HEK293 (cell line): ENCODE data around the gene NOVA2.

Source experiments
- CTCF ChIA-PET: fragments of 350-600 bp; formaldehyde crosslinking; extraction: SDS; loops from one replicate; lab custom pipeline; 2021; ENCODE audit warnings: antibody characterized with exemption; lab: Yijun Ruan, JAX
- POLR2A ChIA-PET: fragments of 300-600 bp; formaldehyde crosslinking; extraction: SDS; loops from one replicate; lab custom pipeline; 2020; ENCODE audit warnings: antibody characterized with exemption, inconsistent platforms; lab: Yijun Ruan, JAX
- H3K27ac ChIP-seq: fragments of 200-500 bp; sonication (Bioruptor generic); 2 replicates; pipeline ENCODE4 v1.5.1; 2014; ENCODE audit warnings: low read depth, low read length, control low read depth, inconsistent platforms; ENCODE audit errors: extremely low read depth
- H3K36me3 ChIP-seq, 2 experiments: fragments of 200-500 bp in 1 of 2; sonication (Bioruptor generic) in 1 of 2; 1 replicate in 1 of 2; 2 replicates in 1 of 2; pipeline ENCODE4 v1.5.1; 2014 to 2017; ENCODE audit warnings: inconsistent platforms in 2 of 2, low read length in 2 of 2; ENCODE audit not compliant: control insufficient read depth in 2 of 2, insufficient read depth in 1 of 2
- H3K4me1 ChIP-seq: fragments of 200-500 bp; sonication (Bioruptor generic); 2 replicates; pipeline ENCODE4 v1.5.1; 2014; ENCODE audit warnings: mild to moderate bottlenecking, low read length, inconsistent platforms; ENCODE audit not compliant: control insufficient read depth, insufficient read depth
- H3K4me3 ChIP-seq: 2 replicates; pipeline ENCODE4 v1.5.1; 2011; ENCODE audit warnings: low read depth, mild to moderate bottlenecking, control low read depth, low read length, moderate library complexity
- H3K9me3 ChIP-seq: fragments of 200-500 bp; sonication (Bioruptor generic); 2 replicates; pipeline ENCODE4 v1.5.1; 2014; ENCODE audit warnings: low read depth, low read length, inconsistent platforms; ENCODE audit not compliant: control insufficient read depth, insufficient read depth
- GLIS1 ChIP-seq: fragments of 450-650 bp; formaldehyde crosslinking; IDR thresholded peaks from 2 replicates; pipeline ENCODE4 v1.5.1; 2016; ENCODE audit warnings: missing biosample characterization, missing genetic modification characterization
- KLF10 ChIP-seq: fragments of 450-650 bp; IDR thresholded peaks from 2 replicates; pipeline ENCODE4 v1.5.1; 2018; ENCODE audit warnings: missing biosample characterization, mild to moderate bottlenecking, missing genetic modification characterization
- KLF9 ChIP-seq: fragments of 450-650 bp; formaldehyde crosslinking; IDR thresholded peaks from 2 replicates; pipeline ENCODE4 v1.5.1; 2016; ENCODE audit warnings: missing biosample characterization, missing genetic modification characterization, low read depth
- MYNN ChIP-seq: fragments of 450-650 bp; formaldehyde crosslinking; IDR thresholded peaks from 2 replicates; pipeline ENCODE4 v1.5.1; 2016; ENCODE audit warnings: missing biosample characterization, missing genetic modification characterization, borderline replicate concordance
- SP7 ChIP-seq: fragments of 450-650 bp; formaldehyde crosslinking; IDR thresholded peaks from 2 replicates; pipeline ENCODE4 v1.5.1; 2016; ENCODE audit warnings: missing biosample characterization, missing genetic modification characterization
- ZBTB20 ChIP-seq: fragments of 450-650 bp; formaldehyde crosslinking; IDR thresholded peaks from 2 replicates; pipeline ENCODE4 v1.5.1; 2016; ENCODE audit warnings: missing biosample characterization, missing genetic modification characterization
- ZBTB48 ChIP-seq: fragments of 450-650 bp; formaldehyde crosslinking; IDR thresholded peaks from 2 replicates; pipeline ENCODE4 v1.5.1; 2016; ENCODE audit warnings: missing biosample characterization, missing genetic modification characterization
- ZNF121 ChIP-seq: fragments of 450-650 bp; formaldehyde crosslinking; IDR thresholded peaks from 2 replicates; pipeline ENCODE4 v1.5.1; 2016; ENCODE audit warnings: missing biosample characterization, missing genetic modification characterization
- ZNF433 ChIP-seq: fragments of 450-650 bp; formaldehyde crosslinking; IDR thresholded peaks from 2 replicates; pipeline ENCODE4 v1.5.1; 2016; ENCODE audit warnings: missing biosample characterization, missing genetic modification characterization, low read depth
- ZNF501 ChIP-seq: fragments of 450-650 bp; formaldehyde crosslinking; IDR thresholded peaks from 2 replicates; pipeline ENCODE4 v1.5.1; 2016; ENCODE audit warnings: missing biosample characterization, missing genetic modification characterization
- ZNF529 ChIP-seq: fragments of 450-650 bp; formaldehyde crosslinking; IDR thresholded peaks from 2 replicates; pipeline ENCODE4 v1.5.1; 2017; ENCODE audit warnings: missing genetic modification characterization, missing biosample characterization; ENCODE audit not compliant: insufficient replicate concordance
- ZNF544 ChIP-seq: fragments of 450-650 bp; formaldehyde crosslinking; IDR thresholded peaks from 2 replicates; pipeline ENCODE4 v1.5.0; 2017; ENCODE audit warnings: missing biosample characterization, missing genetic modification characterization
- ZNF585B ChIP-seq: fragments of 450-650 bp; formaldehyde crosslinking; IDR thresholded peaks from 2 replicates; pipeline ENCODE4 v1.5.1; 2016; ENCODE audit warnings: missing biosample characterization, missing genetic modification characterization
- ZNF639 ChIP-seq: fragments of 450-650 bp; formaldehyde crosslinking; IDR thresholded peaks from 2 replicates; pipeline ENCODE4 v1.5.1; 2016; ENCODE audit warnings: missing biosample characterization, missing genetic modification characterization
- ZNF660 ChIP-seq: fragments of 450-650 bp; IDR thresholded peaks from 2 replicates; pipeline ENCODE4 v1.5.1; 2018; ENCODE audit warnings: missing biosample characterization, mild to moderate bottlenecking, missing genetic modification characterization
- ZNF664 ChIP-seq: fragments of 450-650 bp; formaldehyde crosslinking; IDR thresholded peaks from 2 replicates; pipeline ENCODE4 v1.5.1; 2016; ENCODE audit warnings: missing biosample characterization, missing genetic modification characterization
- TF ChIP-seq, protein P1 (sequence below): fragments of 450-650 bp; formaldehyde crosslinking; IDR thresholded peaks from 2 replicates; pipeline ENCODE4 v1.5.1; 2016; ENCODE audit warnings: missing biosample characterization, missing genetic modification characterization
- TF ChIP-seq, protein P2 (sequence below): fragments of 450-650 bp; IDR thresholded peaks from 2 replicates; pipeline ENCODE4 v1.5.1; 2018; ENCODE audit warnings: missing biosample characterization, missing genetic modification characterization
- TF ChIP-seq, protein P3 (sequence below): fragments of 450-650 bp; formaldehyde crosslinking; IDR thresholded peaks from 2 replicates; pipeline ENCODE4 v1.5.1; 2016; ENCODE audit warnings: missing biosample characterization, missing genetic modification characterization, low read depth
- TF ChIP-seq, protein P4 (sequence below): fragments of 450-650 bp; formaldehyde crosslinking; IDR thresholded peaks from 2 replicates; pipeline ENCODE4 v1.5.1; 2016; ENCODE audit warnings: missing biosample characterization, missing genetic modification characterization
- TF ChIP-seq, protein P5 (sequence below): fragments of 450-650 bp; formaldehyde crosslinking; IDR thresholded peaks from 2 replicates; pipeline ENCODE4 v1.5.1; 2017; ENCODE audit warnings: missing biosample characterization, mild to moderate bottlenecking, missing genetic modification characterization, moderate library complexity

NOVA2 gene

GRCh38 chr19:45902651-45903625, 70.7 kb downstream of the NOVA2 start (continued):
- TF ChIP-seq, protein P1, sequence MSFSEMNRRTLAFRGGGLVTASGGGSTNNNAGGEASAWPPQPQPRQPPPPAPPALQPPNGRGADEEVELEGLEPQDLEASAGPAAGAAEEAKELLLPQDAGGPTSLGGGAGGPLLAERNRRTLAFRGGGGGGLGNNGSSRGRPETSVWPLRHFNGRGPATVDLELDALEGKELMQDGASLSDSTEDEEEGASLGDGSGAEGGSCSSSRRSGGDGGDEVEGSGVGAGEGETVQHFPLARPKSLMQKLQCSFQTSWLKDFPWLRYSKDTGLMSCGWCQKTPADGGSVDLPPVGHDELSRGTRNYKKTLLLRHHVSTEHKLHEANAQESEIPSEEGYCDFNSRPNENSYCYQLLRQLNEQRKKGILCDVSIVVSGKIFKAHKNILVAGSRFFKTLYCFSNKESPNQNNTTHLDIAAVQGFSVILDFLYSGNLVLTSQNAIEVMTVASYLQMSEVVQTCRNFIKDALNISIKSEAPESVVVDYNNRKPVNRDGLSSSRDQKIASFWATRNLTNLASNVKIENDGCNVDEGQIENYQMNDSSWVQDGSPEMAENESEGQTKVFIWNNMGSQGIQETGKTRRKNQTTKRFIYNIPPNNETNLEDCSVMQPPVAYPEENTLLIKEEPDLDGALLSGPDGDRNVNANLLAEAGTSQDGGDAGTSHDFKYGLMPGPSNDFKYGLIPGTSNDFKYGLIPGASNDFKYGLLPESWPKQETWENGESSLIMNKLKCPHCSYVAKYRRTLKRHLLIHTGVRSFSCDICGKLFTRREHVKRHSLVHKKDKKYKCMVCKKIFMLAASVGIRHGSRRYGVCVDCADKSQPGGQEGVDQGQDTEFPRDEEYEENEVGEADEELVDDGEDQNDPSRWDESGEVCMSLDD: peak; percentile 60; the same call in 1 of the 2 replicates
- TF ChIP-seq ZNF639 (tag by site-specific recombination): no peak
- TF ChIP-seq, protein P2, sequence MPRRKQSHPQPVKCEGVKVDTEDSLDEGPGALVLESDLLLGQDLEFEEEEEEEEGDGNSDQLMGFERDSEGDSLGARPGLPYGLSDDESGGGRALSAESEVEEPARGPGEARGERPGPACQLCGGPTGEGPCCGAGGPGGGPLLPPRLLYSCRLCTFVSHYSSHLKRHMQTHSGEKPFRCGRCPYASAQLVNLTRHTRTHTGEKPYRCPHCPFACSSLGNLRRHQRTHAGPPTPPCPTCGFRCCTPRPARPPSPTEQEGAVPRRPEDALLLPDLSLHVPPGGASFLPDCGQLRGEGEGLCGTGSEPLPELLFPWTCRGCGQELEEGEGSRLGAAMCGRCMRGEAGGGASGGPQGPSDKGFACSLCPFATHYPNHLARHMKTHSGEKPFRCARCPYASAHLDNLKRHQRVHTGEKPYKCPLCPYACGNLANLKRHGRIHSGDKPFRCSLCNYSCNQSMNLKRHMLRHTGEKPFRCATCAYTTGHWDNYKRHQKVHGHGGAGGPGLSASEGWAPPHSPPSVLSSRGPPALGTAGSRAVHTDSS (tag by site-specific recombination): no peak
- no peak for TF ChIP-seq ZNF529
- TF ChIP-seq ZNF121: no peak

- peaks cover 27 to 35% of the 10 kb centered on the region in 2 experiments; a peak in 2 of 3 replicates for H3K36me3 ChIP-seq
- no peak for TF ChIP-seq MYNN (tag by site-specific recombination)
- TF ChIP-seq KLF10 (tag by site-specific recombination): no peak
- peak; percentile 46 for TF ChIP-seq KLF9
- TF ChIP-seq ZNF501 (tag by site-specific recombination): 0 out of 2 replicates have a peak, but pooled peaks have one; percentile 31
- TF ChIP-seq, protein P3, sequence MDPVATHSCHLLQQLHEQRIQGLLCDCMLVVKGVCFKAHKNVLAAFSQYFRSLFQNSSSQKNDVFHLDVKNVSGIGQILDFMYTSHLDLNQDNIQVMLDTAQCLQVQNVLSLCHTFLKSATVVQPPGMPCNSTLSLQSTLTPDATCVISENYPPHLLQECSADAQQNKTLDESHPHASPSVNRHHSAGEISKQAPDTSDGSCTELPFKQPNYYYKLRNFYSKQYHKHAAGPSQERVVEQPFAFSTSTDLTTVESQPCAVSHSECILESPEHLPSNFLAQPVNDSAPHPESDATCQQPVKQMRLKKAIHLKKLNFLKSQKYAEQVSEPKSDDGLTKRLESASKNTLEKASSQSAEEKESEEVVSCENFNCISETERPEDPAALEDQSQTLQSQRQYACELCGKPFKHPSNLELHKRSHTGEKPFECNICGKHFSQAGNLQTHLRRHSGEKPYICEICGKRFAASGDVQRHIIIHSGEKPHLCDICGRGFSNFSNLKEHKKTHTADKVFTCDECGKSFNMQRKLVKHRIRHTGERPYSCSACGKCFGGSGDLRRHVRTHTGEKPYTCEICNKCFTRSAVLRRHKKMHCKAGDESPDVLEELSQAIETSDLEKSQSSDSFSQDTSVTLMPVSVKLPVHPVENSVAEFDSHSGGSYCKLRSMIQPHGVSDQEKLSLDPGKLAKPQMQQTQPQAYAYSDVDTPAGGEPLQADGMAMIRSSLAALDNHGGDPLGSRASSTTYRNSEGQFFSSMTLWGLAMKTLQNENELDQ (tag by site-specific recombination): no peak
- peak; percentile 92 for TF ChIP-seq ZBTB48 (tag by site-specific recombination)
- TF ChIP-seq, protein P4, sequence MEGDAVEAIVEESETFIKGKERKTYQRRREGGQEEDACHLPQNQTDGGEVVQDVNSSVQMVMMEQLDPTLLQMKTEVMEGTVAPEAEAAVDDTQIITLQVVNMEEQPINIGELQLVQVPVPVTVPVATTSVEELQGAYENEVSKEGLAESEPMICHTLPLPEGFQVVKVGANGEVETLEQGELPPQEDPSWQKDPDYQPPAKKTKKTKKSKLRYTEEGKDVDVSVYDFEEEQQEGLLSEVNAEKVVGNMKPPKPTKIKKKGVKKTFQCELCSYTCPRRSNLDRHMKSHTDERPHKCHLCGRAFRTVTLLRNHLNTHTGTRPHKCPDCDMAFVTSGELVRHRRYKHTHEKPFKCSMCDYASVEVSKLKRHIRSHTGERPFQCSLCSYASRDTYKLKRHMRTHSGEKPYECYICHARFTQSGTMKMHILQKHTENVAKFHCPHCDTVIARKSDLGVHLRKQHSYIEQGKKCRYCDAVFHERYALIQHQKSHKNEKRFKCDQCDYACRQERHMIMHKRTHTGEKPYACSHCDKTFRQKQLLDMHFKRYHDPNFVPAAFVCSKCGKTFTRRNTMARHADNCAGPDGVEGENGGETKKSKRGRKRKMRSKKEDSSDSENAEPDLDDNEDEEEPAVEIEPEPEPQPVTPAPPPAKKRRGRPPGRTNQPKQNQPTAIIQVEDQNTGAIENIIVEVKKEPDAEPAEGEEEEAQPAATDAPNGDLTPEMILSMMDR (tag by site-specific recombination): peak; percentile 39
- TF ChIP-seq ZNF585B (tag by site-specific recombination): no peak
- no peak for TF ChIP-seq ZNF433
- 0 out of 2 replicates have a peak, but pooled peaks have one; percentile 11 for TF ChIP-seq ZNF660 (tag by site-specific recombination)
- TF ChIP-seq SP7 (tag by site-specific recombination): peak; percentile 15; the same call in 1 of the 2 replicates
- TF ChIP-seq, protein P5, sequence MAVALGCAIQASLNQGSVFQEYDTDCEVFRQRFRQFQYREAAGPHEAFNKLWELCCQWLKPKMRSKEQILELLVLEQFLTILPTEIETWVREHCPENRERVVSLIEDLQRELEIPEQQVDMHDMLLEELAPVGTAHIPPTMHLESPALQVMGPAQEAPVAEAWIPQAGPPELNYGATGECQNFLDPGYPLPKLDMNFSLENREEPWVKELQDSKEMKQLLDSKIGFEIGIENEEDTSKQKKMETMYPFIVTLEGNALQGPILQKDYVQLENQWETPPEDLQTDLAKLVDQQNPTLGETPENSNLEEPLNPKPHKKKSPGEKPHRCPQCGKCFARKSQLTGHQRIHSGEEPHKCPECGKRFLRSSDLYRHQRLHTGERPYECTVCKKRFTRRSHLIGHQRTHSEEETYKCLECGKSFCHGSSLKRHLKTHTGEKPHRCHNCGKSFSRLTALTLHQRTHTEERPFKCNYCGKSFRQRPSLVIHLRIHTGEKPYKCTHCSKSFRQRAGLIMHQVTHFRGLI (tag by site-specific recombination): peak; percentile 98
- TF ChIP-seq ZNF544 (tag by site-specific recombination): no peak
- TF ChIP-seq ZBTB20 (tag by site-specific recombination): no peak
- TF ChIP-seq GLIS1 (tag by site-specific recombination): 0 out of 2 replicates have a peak, but pooled peaks have one; percentile 17
- TF ChIP-seq ZNF664 (tag by site-specific recombination): no peak
These were observed 71.6 kb downstream of the NOVA2 start, which contains the start of gene MYPOP for GRCh38 chr19:45901912-45902650. Gene MYPOP (minus strand): TSS chr19:45902613. CDS start chr19:45901773, 840 bp downstream.

More at GRCh38 chr19:45901912-45902650, 71.6 kb downstream of the NOVA2 start, which contains the start of gene MYPOP:
- Histone ChIP-seq H3K9me3 (no peaks in the 10 kb centered on the region), H3K27ac (peak within 1 kb of the TSS; percentile 64), H3K4me1 (peaks cover 9% of the 10 kb centered on the region; the same call in 1 of the 2 replicates), H3K4me3 (peak within 1 kb of the TSS; percentile 75)
- POLR2A ChIA-PET: interaction anchor here (0.6 to 3.4 kb wide), 21 partner anchors 9 to 811 kb away, joined by 3 to 46 read pairs (median 4); partner anchors contain the start of genes CCDC61, FBXO46, FOXA3 and IRF2BP1
- CTCF ChIA-PET: interaction anchor here (0.6 to 3.4 kb wide), 12 partner anchors 10 to 715 kb away, joined by 3 to 25 read pairs (median 4); partner anchors contain the start of genes FOXA3 and IRF2BP1
